WTC11 (cell line): Measurements from ENCODE around the gene RNU1-4.
"Not testable (repeated sequence)": the region's sequence is repeated elsewhere in the genome, so short reads cannot be mapped to it uniquely, and the experiment has no call there.

Experiments used
- CREB1 ChIP-seq: sonication (generic); formaldehyde crosslinking; IDR thresholded peaks from 2 replicates; pipeline ENCODE4 v1.8.0; 2023; ENCODE audit warnings: mild to moderate bottlenecking, missing genetic modification reagents
- GABPB1 ChIP-seq: sonication (generic); formaldehyde crosslinking; IDR thresholded peaks from 2 replicates; pipeline ENCODE4 v1.8.1; 2023; ENCODE audit warnings: mild to moderate bottlenecking, missing genetic modification reagents
- JUN ChIP-seq: sonication (generic); formaldehyde crosslinking; IDR thresholded peaks from 2 replicates; pipeline ENCODE4 v1.8.0; 2023; ENCODE audit warnings: mild to moderate bottlenecking, missing genetic modification reagents
- NR2C2 ChIP-seq: sonication (generic); formaldehyde crosslinking; IDR thresholded peaks from 2 replicates; pipeline ENCODE4 v1.8.0; 2022; ENCODE audit warnings: mild to moderate bottlenecking, missing genetic modification reagents
- RELA ChIP-seq: sonication (generic); formaldehyde crosslinking; IDR thresholded peaks from 2 replicates; pipeline ENCODE4 v1.8.1; 2022; ENCODE audit warnings: missing genetic modification reagents, mild to moderate bottlenecking, borderline replicate concordance
- SOX15 ChIP-seq: fragments of 250-450 bp; sonication (Bioruptor Pico); IDR thresholded peaks from 2 replicates; pipeline ENCODE4 v1.9.0; 2021; ENCODE audit warnings: mild to moderate bottlenecking
- ZMAT4 ChIP-seq: fragments of 250-450 bp; sonication (Bioruptor Pico); IDR thresholded peaks from 2 replicates; pipeline ENCODE4 v1.9.0; 2021; ENCODE audit warnings: mild to moderate bottlenecking
- ZNF138 ChIP-seq: sonication (generic); formaldehyde crosslinking; conservative IDR thresholded peaks from 2 replicates; pipeline ENCODE4 v1.8.1; 2022; ENCODE audit warnings: mild to moderate bottlenecking, moderate library complexity, missing genetic modification reagents
- ZNF671 ChIP-seq: fragments of 250-450 bp; sonication (Bioruptor Pico); IDR thresholded peaks from 2 replicates; pipeline ENCODE4 v1.8.0; 2021; ENCODE audit warnings: mild to moderate bottlenecking
- TF ChIP-seq, protein P1 (sequence below): sonication (generic); formaldehyde crosslinking; IDR thresholded peaks from 2 replicates; pipeline ENCODE4 v1.8.0; 2022; ENCODE audit warnings: mild to moderate bottlenecking, missing genetic modification reagents

DNA sequence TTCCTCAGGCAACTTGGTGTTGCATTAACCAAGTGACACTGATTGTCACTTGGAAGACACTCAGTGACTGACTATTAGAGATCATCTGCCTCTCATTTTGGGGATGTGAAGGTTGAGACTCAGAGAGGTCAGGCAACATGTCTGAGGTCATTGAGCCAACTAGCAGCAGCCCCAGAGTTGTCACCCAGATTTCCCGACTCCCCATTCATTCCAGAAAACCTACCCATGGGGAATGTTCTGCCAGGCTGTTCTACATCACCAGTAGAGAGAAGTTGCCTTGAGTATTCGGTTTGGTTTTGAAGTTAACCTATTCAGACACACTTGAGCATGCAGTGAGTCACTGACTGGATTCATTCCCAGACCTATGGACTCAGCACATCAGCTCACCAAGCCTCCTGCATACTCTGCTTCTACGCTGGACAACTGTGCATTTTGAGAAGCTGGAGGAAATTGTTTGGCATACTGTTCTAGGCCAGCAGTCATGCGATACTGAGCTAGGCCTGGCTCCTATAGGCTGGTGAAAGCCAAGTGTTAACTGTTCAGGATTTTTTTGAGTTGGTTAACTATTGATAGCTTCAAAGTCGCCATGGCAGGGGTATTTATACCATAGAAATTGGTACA is 29.9 kb downstream of the RNU1-4 start:
- not testable (repeated sequence) for TF ChIP-seq SOX15 (CRISPR knock-in tag); JUN (CRISPR knock-in tag); RELA (CRISPR knock-in tag); ZNF138 (CRISPR knock-in tag); CREB1 (CRISPR knock-in tag); GABPB1; ZMAT4 (CRISPR knock-in tag); NR2C2; ZNF671 (CRISPR knock-in tag)
- TF ChIP-seq, protein P1, sequence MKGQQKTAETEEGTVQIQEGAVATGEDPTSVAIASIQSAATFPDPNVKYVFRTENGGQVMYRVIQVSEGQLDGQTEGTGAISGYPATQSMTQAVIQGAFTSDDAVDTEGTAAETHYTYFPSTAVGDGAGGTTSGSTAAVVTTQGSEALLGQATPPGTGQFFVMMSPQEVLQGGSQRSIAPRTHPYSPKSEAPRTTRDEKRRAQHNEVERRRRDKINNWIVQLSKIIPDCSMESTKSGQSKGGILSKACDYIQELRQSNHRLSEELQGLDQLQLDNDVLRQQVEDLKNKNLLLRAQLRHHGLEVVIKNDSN: not testable (repeated sequence)
